Measurements from ENCODE around the gene PIK3R5.

The PIK3R5 gene

GRCh38 chr17:8894202-8894671 lies 71.3 kb downstream of the PIK3R5 start:
- DNase-seq = no peak

GRCh38 chr17:8893621-8894201 lies 71.8 kb downstream of the PIK3R5 start:
- DNase-seq = no peak

GRCh38 chr17:8893059-8893458 lies 72.4 kb downstream of the PIK3R5 start:
- no peak for DNase-seq

GRCh38 chr17:8892338-8892690 lies 73.2 kb downstream of the PIK3R5 start:
- no peak for DNase-seq

GRCh38 chr17:8890671-8891070 lies 74.8 kb downstream of the PIK3R5 start:
- DNase-seq = no peak

- no peak for DNase-seq
These were observed 75.9 kb downstream of the PIK3R5 start for GRCh38 chr17:8889458-8890210.

- no peak for DNase-seq
These were observed 76.7 kb downstream of the PIK3R5 start for GRCh38 chr17:8888704-8889302.

- DNase-seq = no peak
These were observed 77.4 kb downstream of the PIK3R5 start for GRCh38 chr17:8887834-8888703.

- DNase-seq = no peak
These were observed 78.2 kb downstream of the PIK3R5 start for GRCh38 chr17:8887301-8887700.

GRCh38 chr17:8885967-8886684 lies 79.4 kb downstream of the PIK3R5 start:
- no peak for DNase-seq

GRCh38 chr17:8885163-8885966 lies 80.1 kb downstream of the PIK3R5 start:
- peak; percentile 34 for DNase-seq

GRCh38 chr17:8884336-8884990 lies 81.0 kb downstream of the PIK3R5 start:
- no peak for DNase-seq

GRCh38 chr17:8883353-8883752 lies 82.2 kb downstream of the PIK3R5 start:
- no peak for DNase-seq

- DNase-seq = no peak
These were observed 83.9 kb downstream of the PIK3R5 start for GRCh38 chr17:8881606-8882005.

GRCh38 chr17:8880466-8880865 lies 85.0 kb downstream of the PIK3R5 start:
- no peak for DNase-seq

- DNase-seq = no peak
These were observed 86.1 kb downstream of the PIK3R5 start for GRCh38 chr17:8879410-8879809.

- DNase-seq = no peak
These were observed 87.5 kb downstream of the PIK3R5 start for GRCh38 chr17:8877984-8878383.

- no peak for DNase-seq
These were observed 89.5 kb downstream of the PIK3R5 start for GRCh38 chr17:8875957-8876356.

GRCh38 chr17:8875436-8875835 lies 90.1 kb downstream of the PIK3R5 start:
- no peak for DNase-seq

GRCh38 chr17:8873801-8874715 lies 91.4 kb downstream of the PIK3R5 start:
- no peak for DNase-seq

All from activated effector memory CD4-positive, alpha-beta T cell treated with Interleukin-2 at 50 U/mL for 16 hours (primary cell).